GM12892 (cell line): ENCODE measurements around the gene ADD2.

Experiments used
- POLR2A ChIP-seq: IDR thresholded peaks from 2 replicates; pipeline ENCODE4 v1.6.1; 2011; ENCODE audit warnings: low read depth, low read length, control low read depth
- POLR2AphosphoS5 ChIP-seq: IDR thresholded peaks from 2 replicates; pipeline ENCODE4 v1.6.1; 2011; ENCODE audit warnings: low read depth, low read length, control low read depth
- TAF1 ChIP-seq: IDR thresholded peaks from 2 replicates; pipeline ENCODE4 v1.6.1; 2011; ENCODE audit warnings: low read depth, mild to moderate bottlenecking, control low read depth, low read length, borderline replicate concordance

GRCh38 chr2:70657246-70657645 lies 110.8 kb downstream of the ADD2 start:
- TF ChIP-seq TAF1: no peak
- no peak for TF ChIP-seq POLR2A
- no peak for TF ChIP-seq POLR2AphosphoS5
